HS-5 (cell line): ENCODE results near the gene IFT74.
"Not testable (repeated sequence)": the region's sequence is repeated elsewhere in the genome, so short reads cannot be mapped to it uniquely, and the experiment has no call there.

Experiments
- DNase-seq: peaks from one replicate; pipeline ENCODE4 v3.0.0-alpha.2; 2012; ENCODE audit warnings: low read depth

IFT74 gene

GRCh38 chr9:27073841-27074728, 117.9 kb downstream of the IFT74 start:
- no peak for DNase-seq

GRCh38 chr9:27078685-27079084, 122.5 kb downstream of the IFT74 start:
- DNase-seq, result no peak

GRCh38 chr9:27085456-27085855, 129.2 kb downstream of the IFT74 start:
- no peak for DNase-seq

GRCh38 chr9:27086818-27087680, 130.8 kb downstream of the IFT74 start:
- no peak for DNase-seq

- DNase-seq, result no peak
These were observed 132.8 kb downstream of the IFT74 start for GRCh38 chr9:27088981-27089380.

- DNase-seq, result no peak
These were observed 133.5 kb downstream of the IFT74 start for GRCh38 chr9:27089706-27090105.

GRCh38 chr9:27090231-27090630, 134.0 kb downstream of the IFT74 start:
- no peak for DNase-seq

- DNase-seq, result no peak
These were observed 134.5 kb downstream of the IFT74 start for GRCh38 chr9:27090711-27091110.

GRCh38 chr9:27092496-27092895, 136.3 kb downstream of the IFT74 start:
- DNase-seq, result not testable (repeated sequence)

- DNase-seq, result not testable (repeated sequence)
These were observed 137.3 kb downstream of the IFT74 start for GRCh38 chr9:27093384-27094067.

- DNase-seq, result peak; percentile 56
These were observed 138.6 kb downstream of the IFT74 start for GRCh38 chr9:27094640-27095298.

- DNase-seq, result no peak
These were observed 151.0 kb downstream of the IFT74 start for GRCh38 chr9:27107241-27107640.

GRCh38 chr9:27108981-27109541, 152.8 kb downstream of the IFT74 start, which contains the start of gene TEK:
TEK (plus strand) TSS chr9:27109225; CDS start chr9:27109591, 366 bp downstream.
- no peak for DNase-seq

GRCh38 chr9:27109621-27110020, 153.4 kb downstream of the IFT74 start:
- DNase-seq, result no peak

- no peak for DNase-seq
These were observed 154.0 kb downstream of the IFT74 start for GRCh38 chr9:27110181-27110580.

GRCh38 chr9:27112235-27112634, 156.0 kb downstream of the IFT74 start:
- no peak for DNase-seq
